Gastrocnemius medialis (tissue), 4 donors: Measurements from ENCODE around the gene AMY1C.
"Not testable (repeated sequence)": the region's sequence is repeated elsewhere in the genome, so short reads cannot be mapped to it uniquely, and the experiment has no call there.

Experiments
- POLR2A ChIP-seq, 2 donors: fragments of 450-650 bp; IDR thresholded peaks; one replicate each; pipeline ENCODE4 v1.6.1; 2017; ENCODE audit warnings: antibody characterized with exemption in 2 of 2, mild to moderate bottlenecking in 2 of 2, moderate library complexity in 2 of 2
- TF ChIP-seq, protein P1 (sequence below), 5 experiments: fragments of 450-650 bp in 3 of 5; fragments of 200-600 bp in 2 of 5; sonication (generic) in 2 of 5; IDR thresholded peaks in 4 of 5; conservative IDR thresholded peaks in 1 of 5; 1 replicate in 4 of 5; 2 replicates in 1 of 5; pipeline ENCODE4 v1.5.1; 2016 to 2019; ENCODE audit warnings: antibody characterized with exemption in 5 of 5, mild to moderate bottlenecking in 3 of 5, moderate library complexity in 3 of 5

DNA sequence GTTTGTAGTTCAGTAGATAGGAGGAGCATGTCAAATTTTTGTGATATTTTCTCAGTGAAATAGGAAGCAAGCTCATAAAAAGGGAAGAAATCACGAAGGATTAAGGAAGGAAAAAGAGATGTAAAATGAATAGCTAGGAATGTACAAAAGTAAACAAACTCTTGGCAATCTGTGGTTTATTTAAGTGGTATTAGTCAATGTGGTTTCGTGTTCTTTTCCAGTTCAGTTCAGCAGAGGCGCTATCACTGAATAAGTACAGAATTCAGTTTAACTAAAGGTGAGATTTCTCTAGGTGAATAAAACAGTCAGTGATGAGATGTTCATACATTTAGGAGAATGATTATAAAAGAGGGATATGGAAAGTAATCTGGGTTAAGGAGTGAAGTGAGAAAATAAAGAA is 11.7 kb upstream of the AMY1C start:
- TF ChIP-seq, protein P1, sequence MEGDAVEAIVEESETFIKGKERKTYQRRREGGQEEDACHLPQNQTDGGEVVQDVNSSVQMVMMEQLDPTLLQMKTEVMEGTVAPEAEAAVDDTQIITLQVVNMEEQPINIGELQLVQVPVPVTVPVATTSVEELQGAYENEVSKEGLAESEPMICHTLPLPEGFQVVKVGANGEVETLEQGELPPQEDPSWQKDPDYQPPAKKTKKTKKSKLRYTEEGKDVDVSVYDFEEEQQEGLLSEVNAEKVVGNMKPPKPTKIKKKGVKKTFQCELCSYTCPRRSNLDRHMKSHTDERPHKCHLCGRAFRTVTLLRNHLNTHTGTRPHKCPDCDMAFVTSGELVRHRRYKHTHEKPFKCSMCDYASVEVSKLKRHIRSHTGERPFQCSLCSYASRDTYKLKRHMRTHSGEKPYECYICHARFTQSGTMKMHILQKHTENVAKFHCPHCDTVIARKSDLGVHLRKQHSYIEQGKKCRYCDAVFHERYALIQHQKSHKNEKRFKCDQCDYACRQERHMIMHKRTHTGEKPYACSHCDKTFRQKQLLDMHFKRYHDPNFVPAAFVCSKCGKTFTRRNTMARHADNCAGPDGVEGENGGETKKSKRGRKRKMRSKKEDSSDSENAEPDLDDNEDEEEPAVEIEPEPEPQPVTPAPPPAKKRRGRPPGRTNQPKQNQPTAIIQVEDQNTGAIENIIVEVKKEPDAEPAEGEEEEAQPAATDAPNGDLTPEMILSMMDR (IDR thresholded peaks at IDR 0.05 in 4 of 5, conservative IDR thresholded peaks at IDR 0.05 in 1 of 5), result not testable (repeated sequence)
- TF ChIP-seq POLR2A (IDR thresholded peaks at IDR 0.05), result not testable (repeated sequence)
